ENCODE results near the gene FNIP2. TPM values are rescaled to one million over a fixed set of nuclear protein-coding genes. Genes with fewer than 3 reads are reported as not detected.
"Not testable (repeated sequence)": the region's sequence is repeated elsewhere in the genome, so short reads cannot be mapped to it uniquely, and the experiment has no call there.

The FNIP2 gene
- total and polyA plus RNA-seq, 2 donors (not counting 1 experiment from before 2014, with no cell fraction given): 0.03 to 0.17 TPM

DNA sequence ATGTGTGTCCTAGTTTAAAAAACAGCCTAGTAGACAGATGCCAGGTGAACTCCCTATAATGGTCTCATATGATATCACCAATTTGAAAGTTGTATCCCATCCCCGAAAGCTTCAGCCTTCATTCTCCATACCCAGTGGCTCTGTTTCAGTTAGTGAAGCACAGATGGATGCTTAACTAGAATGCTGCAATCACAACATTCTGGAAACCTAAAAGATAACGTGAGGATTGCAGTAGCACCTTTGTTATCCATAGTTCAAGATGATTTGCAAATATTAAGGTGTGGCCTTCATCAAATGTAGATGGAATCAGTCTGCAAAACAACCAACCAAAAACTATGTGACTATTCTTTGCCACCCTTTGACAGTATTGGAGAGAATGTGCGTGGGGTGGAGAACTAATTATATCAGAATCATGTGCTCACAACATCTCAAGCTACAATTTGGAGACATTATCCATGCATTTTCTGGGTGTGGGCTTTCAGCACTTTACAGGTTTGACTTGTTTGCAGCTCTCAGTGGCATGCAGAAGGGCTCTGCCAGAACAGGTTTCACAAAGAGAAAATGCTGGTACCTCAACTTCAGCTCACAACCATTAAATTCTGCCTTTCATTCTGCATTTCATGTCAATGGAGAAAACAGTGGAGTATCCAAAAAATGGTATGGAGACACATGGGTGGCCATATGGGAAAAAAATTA, 27.4 kb upstream of the FNIP2 start:
- H3K4me1 Mint-ChIP-seq: no peaks in the 10 kb centered on the region
- H3K79me2 ChIP-seq (ENCODE audit: control insufficient read depth, insufficient read depth, low read length): no peaks in the 10 kb centered on the region
- H3K27ac Mint-ChIP-seq: no peak overlapping the region

DNA sequence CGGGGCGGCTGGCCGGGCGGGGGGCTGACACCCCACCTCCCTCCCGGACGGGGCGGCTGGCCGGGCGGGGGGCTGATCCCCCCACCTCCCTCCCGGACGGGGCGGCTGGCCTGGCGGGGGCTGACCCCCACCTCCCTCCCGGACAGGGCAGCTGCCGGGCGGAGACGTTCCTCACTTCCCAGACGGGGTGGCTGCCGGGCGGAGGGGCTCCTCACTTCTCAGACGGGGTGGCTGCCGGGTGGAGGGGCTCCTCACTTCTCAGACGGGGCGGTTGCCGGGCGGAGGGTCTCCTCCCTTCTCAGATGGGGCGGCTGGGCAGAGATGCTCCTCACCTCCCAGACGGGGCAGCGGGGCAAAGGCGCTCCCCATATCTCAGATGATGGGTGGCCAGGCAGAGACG, 22.3 kb upstream of the FNIP2 start:
- 98% methylated on average over 17 of the region's 31 CpGs for WGBS (ENCODE audit: insufficient coverage)

More for the DNA sequence above, 27.4 kb upstream of the FNIP2 start:
- TF ChIP-seq EZH2 (IDR thresholded peaks at IDR 0.05; ENCODE audit: borderline replicate concordance, insufficient read depth, low read depth, low read length, poor library complexity, severe bottlenecking): no peak
- POLR2A ChIA-PET: no interaction called here
- WGBS (ENCODE audit: insufficient coverage): 92% methylated on average over 2 of the region's 3 CpGs
- Histone ChIP-seq H3K9me3 (ENCODE audit: control extremely low read depth in 1 of 3, control insufficient read depth in 2 of 3, insufficient read depth in 1 of 3, low read length in 2 of 3) (peaks cover 0 to 4% (median 0%) of the 10 kb centered on the region in 3 donors), H3K4me1 (ENCODE audit: control insufficient read depth in 2 of 2, insufficient read depth in 2 of 2, low read length in 2 of 2) (no peaks in the 10 kb centered on the region), H3K4me3 (ENCODE audit: control extremely low read depth in 1 of 5, extremely low read depth in 1 of 5, insufficient read depth in 1 of 5, low read depth in 2 of 5, low read length in 4 of 5) (no peak overlapping the region), H3K27me3 (replicated peaks in 1 of 4; ENCODE audit: control extremely low read depth in 1 of 4, control insufficient read depth in 3 of 4, insufficient read depth in 4 of 4, low read length in 3 of 4) (peaks cover 0 to 17% (median 4%) of the 10 kb centered on the region in 4 experiments), H3K27ac (ENCODE audit: low read length in 2 of 2) (no peak overlapping the region), H3K36me3 (replicated peaks in 1 of 2; ENCODE audit: control extremely low read depth in 1 of 2, control insufficient read depth in 1 of 2, extremely low read depth in 1 of 2, insufficient read depth in 2 of 2, low read length in 1 of 2) (no peaks in the 10 kb centered on the region), H2AFZ (ENCODE audit: insufficient read depth, low read depth, low read length, poor library complexity, severe bottlenecking) (no peak overlapping the region), H3K9ac (ENCODE audit: low read length) (no peak overlapping the region), H4K20me1 (ENCODE audit: control insufficient read depth, insufficient read depth, low read length, poor library complexity, severe bottlenecking) (no peaks in the 10 kb centered on the region), H3K4me2 (replicated peaks; ENCODE audit: low read depth, low read length, poor library complexity, severe bottlenecking) (no peak overlapping the region)
- CTCF ChIA-PET: no interaction called here
- DNase-seq (no peak), ATAC-seq (ENCODE audit: low read depth) (no peak)
- intact Hi-C loops (cut with micrococcal nuclease): no loop called here
- Mint-ChIP-seq H3K27me3 (peaks cover 18% of the 10 kb centered on the region), H3K4me3 (no peak overlapping the region), H3K9me3 (ENCODE audit: insufficient read depth) (no peaks in the 10 kb centered on the region)

More for the DNA sequence above, 22.3 kb upstream of the FNIP2 start:
- peaks cover 0 to 19% (median 6%) of the 10 kb centered on the region in 4 experiments for H3K27me3 ChIP-seq (replicated peaks in 1 of 4; ENCODE audit: control extremely low read depth in 1 of 4, control insufficient read depth in 3 of 4, insufficient read depth in 4 of 4, low read length in 3 of 4)
- H3K4me2 ChIP-seq (replicated peaks; ENCODE audit: low read depth, low read length, poor library complexity, severe bottlenecking); CTCF ChIA-PET; H3K4me1 Mint-ChIP-seq; H3K79me2 ChIP-seq (ENCODE audit: control insufficient read depth, insufficient read depth, low read length); DNase-seq; H3K27ac Mint-ChIP-seq; H3K9me3 Mint-ChIP-seq (ENCODE audit: insufficient read depth); H3K4me3 Mint-ChIP-seq; H3K36me3 ChIP-seq (replicated peaks in 1 of 2; ENCODE audit: control extremely low read depth in 1 of 2, control insufficient read depth in 1 of 2, extremely low read depth in 1 of 2, insufficient read depth in 2 of 2, low read length in 1 of 2); intact Hi-C loops (cut with micrococcal nuclease); H3K9ac ChIP-seq (ENCODE audit: low read length); POLR2A ChIA-PET; H3K27ac ChIP-seq (ENCODE audit: low read length in 2 of 2); H2AFZ ChIP-seq (ENCODE audit: insufficient read depth, low read depth, low read length, poor library complexity, severe bottlenecking); H3K4me3 ChIP-seq (ENCODE audit: control extremely low read depth in 1 of 5, extremely low read depth in 1 of 5, insufficient read depth in 1 of 5, low read depth in 2 of 5, low read length in 4 of 5); ATAC-seq (ENCODE audit: low read depth); H3K4me1 ChIP-seq (ENCODE audit: control insufficient read depth in 2 of 2, insufficient read depth in 2 of 2, low read length in 2 of 2); H4K20me1 ChIP-seq (ENCODE audit: control insufficient read depth, insufficient read depth, low read length, poor library complexity, severe bottlenecking): not testable (repeated sequence)
- peaks cover 21% of the 10 kb centered on the region for H3K27me3 Mint-ChIP-seq
- peaks cover 0 to 11% (median 4%) of the 10 kb centered on the region in 3 donors for H3K9me3 ChIP-seq (ENCODE audit: control extremely low read depth in 1 of 3, control insufficient read depth in 2 of 3, insufficient read depth in 1 of 3, low read length in 2 of 3)
